ENCODE data around the gene KDM4B.
"Not testable (repeated sequence)": the region's sequence is repeated elsewhere in the genome, so short reads cannot be mapped to it uniquely, and the experiment has no call there.

KDM4B gene

DNA sequence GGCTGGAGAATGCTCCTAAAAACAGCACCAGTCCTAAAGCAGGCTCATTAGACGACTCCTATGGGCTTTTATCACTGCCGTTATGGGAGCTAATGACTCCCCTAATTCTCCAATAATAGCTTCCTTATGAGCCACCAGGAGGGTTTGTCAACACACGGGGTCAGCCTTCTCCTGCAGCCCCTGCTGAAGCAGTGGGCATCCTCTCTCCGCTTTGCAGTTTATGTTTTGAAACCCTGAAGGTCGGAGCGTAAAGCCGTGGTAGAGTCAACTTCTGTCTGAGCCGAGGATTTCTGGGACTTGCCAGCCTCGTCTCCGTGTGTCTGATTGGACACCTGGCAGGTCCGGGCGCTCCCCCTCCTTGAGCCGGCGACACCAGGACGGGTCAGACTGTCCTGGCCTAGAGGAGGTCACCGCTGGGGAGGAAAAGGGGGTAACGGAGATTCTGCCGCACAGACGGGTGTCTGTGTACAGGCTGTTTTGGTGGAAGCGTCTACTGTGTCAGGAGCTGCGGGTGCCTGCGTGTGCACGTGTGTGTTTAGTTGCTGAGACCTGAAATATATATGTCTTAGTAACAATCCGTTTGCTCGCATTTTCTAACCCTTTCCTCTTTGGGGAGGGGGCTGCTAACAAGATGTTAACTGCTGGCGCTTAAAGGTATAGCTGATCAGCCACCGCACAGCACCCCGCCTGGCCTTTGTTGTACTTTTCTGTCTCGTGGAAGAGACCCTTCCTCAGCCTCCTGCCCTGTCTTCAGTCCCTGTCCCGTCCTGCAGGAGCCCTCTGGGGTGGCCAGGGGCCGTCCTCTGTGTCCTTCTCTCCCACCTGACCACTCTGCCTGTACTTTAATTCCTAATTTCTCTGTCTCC, 1.9 kb downstream of the KDM4B start:
- H3K4me3 ChIP-seq (ENCODE audit: low read depth, low read length), result peak overlapping the region; percentile 77
- ChIA-PET POLR2A (interaction anchor here (1.2 to 2.7 kb wide), 3 partner anchors 59 to 61 kb away, joined by 4 to 14 read pairs (median 5); no protein-coding TSS in a partner anchor), CTCF (interaction anchor here (0.8 to 6.0 kb wide), 8 partner anchors 8 to 162 kb away, joined by 3 to 59 read pairs (median 4); no protein-coding TSS in a partner anchor)
- TF ChIP-seq, protein P1, sequence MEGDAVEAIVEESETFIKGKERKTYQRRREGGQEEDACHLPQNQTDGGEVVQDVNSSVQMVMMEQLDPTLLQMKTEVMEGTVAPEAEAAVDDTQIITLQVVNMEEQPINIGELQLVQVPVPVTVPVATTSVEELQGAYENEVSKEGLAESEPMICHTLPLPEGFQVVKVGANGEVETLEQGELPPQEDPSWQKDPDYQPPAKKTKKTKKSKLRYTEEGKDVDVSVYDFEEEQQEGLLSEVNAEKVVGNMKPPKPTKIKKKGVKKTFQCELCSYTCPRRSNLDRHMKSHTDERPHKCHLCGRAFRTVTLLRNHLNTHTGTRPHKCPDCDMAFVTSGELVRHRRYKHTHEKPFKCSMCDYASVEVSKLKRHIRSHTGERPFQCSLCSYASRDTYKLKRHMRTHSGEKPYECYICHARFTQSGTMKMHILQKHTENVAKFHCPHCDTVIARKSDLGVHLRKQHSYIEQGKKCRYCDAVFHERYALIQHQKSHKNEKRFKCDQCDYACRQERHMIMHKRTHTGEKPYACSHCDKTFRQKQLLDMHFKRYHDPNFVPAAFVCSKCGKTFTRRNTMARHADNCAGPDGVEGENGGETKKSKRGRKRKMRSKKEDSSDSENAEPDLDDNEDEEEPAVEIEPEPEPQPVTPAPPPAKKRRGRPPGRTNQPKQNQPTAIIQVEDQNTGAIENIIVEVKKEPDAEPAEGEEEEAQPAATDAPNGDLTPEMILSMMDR (IDR thresholded peaks at IDR 0.05; ENCODE audit: insufficient read depth, low read length, missing control alignments), result no peak
- DNase-seq (ENCODE audit: low read depth, low spot score), result no peak

DNA sequence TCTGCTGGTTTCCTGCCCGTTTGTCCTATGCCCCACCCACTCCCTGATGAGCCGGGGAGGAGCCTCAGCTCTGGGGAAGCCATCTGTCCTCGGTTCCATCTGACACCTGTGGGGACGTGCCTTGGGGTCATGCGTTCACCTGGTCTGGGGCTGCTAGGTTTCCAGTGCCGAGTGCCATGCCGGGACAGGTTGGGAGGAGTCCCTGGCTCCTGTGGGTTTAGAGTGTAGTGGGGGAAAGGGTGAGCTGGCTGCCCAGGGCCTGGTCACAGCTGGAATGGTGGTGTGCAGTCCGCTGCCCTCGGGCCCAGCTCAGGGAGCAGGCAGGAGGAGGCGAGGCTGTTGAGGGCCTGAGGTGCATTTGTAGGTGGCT, 2.5 kb downstream of the KDM4B start:
- DNase-seq (ENCODE audit: low read depth, low spot score), result no peak
- CTCF ChIA-PET, result interaction anchor here (0.8 to 6.0 kb wide), 7 partner anchors 10 to 162 kb away, joined by 3 to 59 read pairs (median 4); no protein-coding TSS in a partner anchor
- POLR2A ChIA-PET, result interaction anchor here (1.2 to 2.0 kb wide), 3 partner anchors 30 to 60 kb away, joined by 3 to 5 read pairs (median 4); no protein-coding TSS in a partner anchor
- peak overlapping the region; percentile 77 for H3K4me3 ChIP-seq (ENCODE audit: low read depth, low read length)
- TF ChIP-seq, protein P1 (IDR thresholded peaks at IDR 0.05; ENCODE audit: insufficient read depth, low read length, missing control alignments), result no peak

DNA sequence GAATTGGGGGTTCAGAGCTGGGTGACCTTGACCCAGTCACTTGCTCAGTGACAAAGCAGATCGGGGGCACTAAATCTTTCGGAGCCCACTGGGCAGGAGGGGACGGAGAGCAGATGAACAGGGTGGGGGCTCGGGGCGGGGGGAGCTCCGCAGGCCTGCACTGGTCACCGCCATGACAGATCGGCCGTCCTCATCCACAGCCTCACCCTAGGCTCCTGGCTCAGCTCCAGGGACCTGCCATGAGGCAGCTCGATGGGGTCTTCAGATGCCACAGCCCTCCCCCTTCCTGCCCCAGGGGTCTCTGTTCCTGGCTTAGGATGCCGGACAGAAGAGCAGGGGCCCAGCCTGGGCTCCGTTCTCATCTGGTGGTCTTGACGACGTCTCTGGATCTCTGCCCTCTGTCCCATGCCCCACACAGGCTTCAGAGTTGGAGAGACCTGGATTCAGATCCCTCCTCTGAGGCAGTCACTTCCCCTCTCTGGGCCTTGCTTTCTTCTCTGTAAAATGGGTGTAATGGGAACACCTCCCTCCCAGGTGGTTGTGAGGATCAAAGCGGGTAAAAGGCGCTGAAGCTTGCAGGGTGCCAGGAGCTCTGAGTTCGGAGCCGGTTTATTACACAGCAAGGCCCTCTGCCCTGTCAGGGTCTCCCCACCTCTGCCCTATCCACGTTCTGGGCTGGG, 3.0 kb downstream of the KDM4B start:
- no peak overlapping the region; the same call in none of the 2 replicates for H3K4me3 ChIP-seq (ENCODE audit: low read depth, low read length)
- ChIA-PET POLR2A (interaction anchor here (1.2 to 2.0 kb wide), 3 partner anchors 30 to 60 kb away, joined by 3 to 5 read pairs (median 4); no protein-coding TSS in a partner anchor), CTCF (interaction anchor here (0.9 to 6.0 kb wide), 6 partner anchors 9 to 163 kb away, joined by 3 to 59 read pairs (median 4); no protein-coding TSS in a partner anchor)
- DNase-seq (ENCODE audit: low read depth, low spot score), result no peak
- TF ChIP-seq, protein P1 (IDR thresholded peaks at IDR 0.05; ENCODE audit: insufficient read depth, low read length, missing control alignments), result no peak

DNA sequence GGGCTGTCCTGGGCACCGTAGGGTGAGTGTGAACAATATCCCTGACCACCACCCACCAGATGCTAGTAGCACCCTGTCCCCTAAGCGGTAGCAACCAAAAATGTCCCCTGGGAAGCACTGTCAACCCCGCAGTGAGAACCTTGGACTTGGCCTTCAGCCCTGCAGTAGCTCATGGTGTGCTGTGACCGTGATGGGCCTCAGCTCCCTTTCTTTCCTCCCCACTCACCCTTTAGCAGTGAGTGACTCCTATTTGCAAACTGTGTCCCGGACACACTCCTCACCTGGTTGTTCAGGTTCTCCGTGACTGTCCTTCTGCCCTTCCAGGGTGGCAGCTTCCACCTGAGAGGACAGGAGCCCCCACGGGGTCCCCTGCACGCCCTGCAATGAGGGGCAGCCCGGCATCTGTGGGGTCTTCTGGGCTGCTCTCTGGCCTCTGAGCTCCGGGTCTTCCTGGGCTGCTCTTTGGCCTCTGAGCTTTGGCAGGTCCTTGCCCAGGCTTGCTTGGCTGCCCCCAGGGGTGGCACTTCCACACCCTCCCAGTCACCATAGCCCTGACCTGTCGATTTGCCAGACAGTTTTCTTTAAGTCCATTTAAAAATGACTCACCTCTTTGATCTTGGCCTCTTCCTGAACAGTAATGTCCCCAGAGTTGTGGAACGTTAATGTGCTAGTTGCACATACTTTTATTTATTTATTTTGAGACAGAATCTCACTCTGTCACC, 3.8 kb downstream of the KDM4B start:
- no peak overlapping the region; the same call in 1 of the 2 replicates for H3K4me3 ChIP-seq (ENCODE audit: low read depth, low read length)
- ChIA-PET CTCF (interaction anchor here (0.9 to 6.0 kb wide), 6 partner anchors 21 to 164 kb away, joined by 3 to 59 read pairs (median 4); no protein-coding TSS in a partner anchor), POLR2A (interaction anchor here (1.4 kb wide), 1 partner anchor 29 kb away, joined by 3 read pairs; no protein-coding TSS in a partner anchor)

DNA sequence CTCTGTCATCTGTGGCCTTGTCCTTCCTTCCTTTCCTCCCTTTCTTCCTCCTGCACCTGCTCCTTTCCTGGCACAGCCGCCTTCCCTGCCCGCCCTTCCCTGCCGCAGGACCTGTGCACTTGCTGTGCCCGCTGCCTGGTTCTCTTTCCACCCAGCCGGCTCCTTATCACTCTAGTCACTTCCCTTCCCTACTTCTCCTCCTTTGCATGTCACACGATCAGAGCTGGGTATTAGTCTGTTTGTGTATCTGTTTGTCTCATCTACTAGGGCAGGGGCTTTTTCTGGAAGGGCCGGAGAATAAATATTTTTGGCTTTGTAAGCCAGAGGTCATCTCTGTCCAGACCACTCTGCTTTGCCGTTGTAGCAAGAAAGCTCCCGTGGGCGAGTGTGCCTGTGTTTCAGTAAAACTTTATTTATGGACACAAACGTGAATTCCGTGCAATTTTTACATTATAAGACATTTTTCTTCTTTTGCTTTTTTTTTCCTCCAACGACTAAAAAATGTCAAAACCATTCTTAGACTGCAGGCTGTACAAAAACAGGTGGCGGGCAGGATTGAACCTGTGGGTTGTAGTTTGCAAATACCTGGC, 6.1 kb downstream of the KDM4B start:
- POLR2A ChIA-PET, result no interaction called here
- no peak overlapping the region for H3K4me3 ChIP-seq (ENCODE audit: low read depth, low read length)
- CTCF ChIA-PET, result interaction anchor here (0.6 to 1.1 kb wide), 3 partner anchors 56 to 66 kb away, joined by 3 to 4 read pairs (median 3); no protein-coding TSS in a partner anchor
- no peak for DNase-seq (ENCODE audit: low read depth, low spot score)
- TF ChIP-seq, protein P1 (IDR thresholded peaks at IDR 0.05; ENCODE audit: insufficient read depth, low read length, missing control alignments), result no peak

More for the DNA sequence above, 3.8 kb downstream of the KDM4B start:
- DNase-seq (ENCODE audit: low read depth, low spot score), result no peak
- TF ChIP-seq, protein P1 (IDR thresholded peaks at IDR 0.05; ENCODE audit: insufficient read depth, low read length, missing control alignments), result no peak

DNA sequence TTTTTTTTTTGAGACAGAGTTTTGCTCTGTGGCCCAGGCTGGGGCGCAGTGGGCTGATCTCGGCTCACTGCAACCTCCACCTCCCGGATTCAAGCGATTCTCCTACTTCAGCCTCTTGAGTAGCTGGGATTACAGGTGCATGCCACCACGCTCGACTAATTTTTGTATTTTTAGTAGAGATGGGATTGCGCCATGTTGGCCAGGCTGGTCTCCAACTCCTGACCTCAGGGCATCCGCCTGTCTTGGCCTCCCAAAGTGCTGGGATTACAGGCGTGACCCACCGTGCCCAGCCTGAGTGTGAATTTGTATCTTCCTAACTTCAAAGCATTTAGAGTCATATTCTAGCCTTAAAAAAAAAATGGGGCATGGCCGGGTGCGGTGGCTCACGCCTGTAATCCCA, 6.7 kb downstream of the KDM4B start:
- H3K4me3 ChIP-seq (ENCODE audit: low read depth, low read length); DNase-seq (ENCODE audit: low read depth, low spot score): not testable (repeated sequence)
- POLR2A ChIA-PET, result interaction anchor here (0.5 kb wide), 1 partner anchor 178 kb away, joined by 4 read pairs; no protein-coding TSS in a partner anchor
- CTCF ChIA-PET, result interaction anchor here (0.6 to 1.2 kb wide), 6 partner anchors 13 to 65 kb away, joined by 3 to 4 read pairs (median 3); no protein-coding TSS in a partner anchor

All from AG04449 (cell line).